ENCODE results near the gene APEX1. TPM values are rescaled to one million over a fixed set of nuclear protein-coding genes. Genes with fewer than 3 reads are reported as not detected.

APEX1 gene
- total and polyA plus RNA-seq, 2 of the 8 experiments (the other 6 are each of a cell fraction or from before 2014, with no cell fraction given), result 384 to 700 TPM

DNA sequence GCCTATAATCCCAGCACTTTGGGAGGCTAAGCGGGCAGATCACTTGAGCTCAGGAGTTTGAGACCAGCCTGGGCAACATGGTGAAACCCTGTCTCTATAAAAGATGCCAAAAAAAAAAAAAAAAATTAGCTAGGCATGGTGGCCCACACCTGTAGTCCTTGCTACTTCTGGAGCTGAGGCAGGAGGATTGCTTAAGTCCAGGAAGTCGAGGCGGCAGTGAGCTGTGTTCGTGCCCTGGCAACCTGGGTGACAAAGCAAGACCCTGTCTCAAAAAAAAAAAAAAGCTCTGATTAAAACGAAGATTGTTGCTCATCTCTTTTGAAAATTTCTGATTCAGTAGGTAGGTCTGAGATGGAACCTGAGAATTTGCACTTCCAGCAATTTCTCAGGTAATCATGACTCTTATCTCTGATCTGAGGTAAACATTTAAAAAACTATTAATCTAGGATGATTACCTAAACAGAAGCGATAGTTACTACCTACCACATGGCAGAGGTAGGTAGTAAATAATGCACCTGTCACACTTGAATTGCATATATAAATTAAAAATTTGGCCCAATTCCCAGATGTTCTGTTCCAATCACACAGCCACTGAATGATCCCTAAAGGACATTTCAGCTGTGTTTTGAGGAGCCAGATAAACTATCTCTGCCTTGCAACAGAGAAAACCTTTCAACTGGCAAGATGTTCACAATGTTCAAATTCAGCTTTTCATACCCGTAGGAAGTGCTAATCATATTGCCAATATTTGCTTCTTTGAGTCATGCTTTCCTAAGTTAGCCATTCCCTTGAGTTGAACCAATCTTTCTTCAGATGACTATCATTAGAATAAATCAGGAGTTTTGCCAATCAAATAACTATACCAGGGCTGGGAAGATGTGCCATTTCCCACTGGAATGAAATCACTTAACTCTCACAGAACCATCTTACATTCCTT is 37.5 kb upstream of the APEX1 start (continued):
- no peak for TF ChIP-seq BACH1 (IDR thresholded peaks at IDR 0.05; ENCODE audit: low read length)
- TF ChIP-seq CTBP2 (IDR thresholded peaks at IDR 0.05; ENCODE audit: borderline replicate concordance, insufficient read depth, insufficient read length, low read length), result no peak
- TF ChIP-seq TEAD4 (IDR thresholded peaks at IDR 0.05; ENCODE audit: low read depth, low read length), result no peak
- TF ChIP-seq RBBP5 (IDR thresholded peaks at IDR 0.05; ENCODE audit: borderline replicate concordance, low read depth, low read length), result no peak
- TF ChIP-seq CBX5 (IDR thresholded peaks at IDR 0.05; ENCODE audit: low read depth, low read length), result no peak
- no peak for TF ChIP-seq CHD1 (IDR thresholded peaks at IDR 0.05; ENCODE audit: low read depth, low read length)
- no peak for TF ChIP-seq CREB1 (IDR thresholded peaks at IDR 0.05)
- TF ChIP-seq SIX5 (IDR thresholded peaks at IDR 0.05; ENCODE audit: low read depth, low read length), result no peak
- TF ChIP-seq RNF2 (IDR thresholded peaks at IDR 0.05; ENCODE audit: borderline replicate concordance, low read depth, low read length, missing control alignments, poor library complexity, severe bottlenecking), result no peak
- no peak for TF ChIP-seq NANOG (IDR thresholded peaks at IDR 0.05; ENCODE audit: insufficient read depth, low read depth, low read length, poor library complexity, severe bottlenecking)
- TF ChIP-seq SP1 (IDR thresholded peaks at IDR 0.05; ENCODE audit: low read depth, low read length), result no peak
